AG08396 (cell line): Measurements from ENCODE around the gene BCAT1.
"Not testable (repeated sequence)": the region's sequence is repeated elsewhere in the genome, so short reads cannot be mapped to it uniquely, and the experiment has no call there.

Experiments used
- DNase-seq: peaks from one replicate; pipeline ENCODE4 v3.0.0; 2012; ENCODE audit warnings: low spot score, mixed read lengths

Gene BCAT1

GRCh38 chr12:24926080-24926479 is 22.8 kb downstream of the BCAT1 start:
- DNase-seq, result not testable (repeated sequence)

GRCh38 chr12:24922090-24922489 is 26.8 kb downstream of the BCAT1 start:
- no peak for DNase-seq

- DNase-seq, result peak; percentile 21
Measured at GRCh38 chr12:24921251-24922038, 27.5 kb downstream of the BCAT1 start.

- no peak for DNase-seq
Measured at GRCh38 chr12:24920141-24920540, 28.8 kb downstream of the BCAT1 start.

- no peak for DNase-seq
Measured at GRCh38 chr12:24919346-24920001, 29.4 kb downstream of the BCAT1 start.

GRCh38 chr12:24918596-24918995 is 30.3 kb downstream of the BCAT1 start:
- no peak for DNase-seq

- DNase-seq, result no peak
Measured at GRCh38 chr12:24915501-24915900, 33.4 kb downstream of the BCAT1 start.

- no peak for DNase-seq
Measured at GRCh38 chr12:24913953-24914352, 34.9 kb downstream of the BCAT1 start.

GRCh38 chr12:24913130-24913529 is 35.8 kb downstream of the BCAT1 start:
- DNase-seq, result no peak

GRCh38 chr12:24911271-24911791 is 37.6 kb downstream of the BCAT1 start:
- peak; percentile 81 for DNase-seq

GRCh38 chr12:24910192-24910591 is 38.7 kb downstream of the BCAT1 start:
- not testable (repeated sequence) for DNase-seq

GRCh38 chr12:24909667-24910066 is 39.2 kb downstream of the BCAT1 start:
- peak; percentile 79 for DNase-seq

GRCh38 chr12:24907464-24907863 is 41.4 kb downstream of the BCAT1 start:
- no peak for DNase-seq

- no peak for DNase-seq
Measured at GRCh38 chr12:24906141-24906540, 42.8 kb downstream of the BCAT1 start.

- no peak for DNase-seq
Measured at GRCh38 chr12:24905431-24905830, 43.5 kb downstream of the BCAT1 start.

- DNase-seq, result no peak
Measured at GRCh38 chr12:24904871-24905270, 44.0 kb downstream of the BCAT1 start.

GRCh38 chr12:24903329-24904088 is 45.4 kb downstream of the BCAT1 start:
- peak; percentile 34 for DNase-seq

- DNase-seq, result peak; percentile 67
Measured at GRCh38 chr12:24902511-24903328, 46.2 kb downstream of the BCAT1 start.

- DNase-seq, result no peak
Measured at GRCh38 chr12:24901576-24902461, 47.1 kb downstream of the BCAT1 start.

GRCh38 chr12:24900196-24900595 is 48.7 kb downstream of the BCAT1 start:
- no peak for DNase-seq
